ENCODE results near the gene MZT2A. TPM values are rescaled to one million over a fixed set of nuclear protein-coding genes. Genes with fewer than 3 reads are reported as not detected.
"Not testable (repeated sequence)": the region's sequence is repeated elsewhere in the genome, so short reads cannot be mapped to it uniquely, and the experiment has no call there.

The MZT2A gene
- polyA plus RNA-seq, 1 experiment = 30.9 TPM

DNA sequence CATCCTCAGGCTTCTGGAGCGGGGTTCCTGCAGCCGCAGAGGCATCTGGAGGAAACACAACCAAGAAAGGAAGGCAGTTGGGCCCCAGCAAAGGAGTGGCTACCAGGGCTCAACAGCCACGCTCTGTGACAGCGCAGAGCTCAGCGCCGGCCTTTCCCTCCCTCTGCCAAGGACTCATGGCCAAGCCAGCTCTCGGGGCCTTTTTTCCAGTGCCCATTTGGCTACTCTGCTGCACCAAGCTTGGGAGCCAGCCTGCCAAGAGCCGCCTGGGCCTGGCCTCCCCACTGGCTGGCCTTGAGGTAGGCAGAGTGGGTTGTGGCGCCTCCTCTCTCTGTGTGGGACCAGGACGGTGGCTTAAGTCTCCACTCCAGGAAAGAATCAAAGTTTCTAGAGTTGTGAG is 28.3 kb upstream of the MZT2A start:
- H3K9me3 ChIP-seq (ENCODE audit: control insufficient read depth, insufficient read depth, low read length) = no peaks in the 10 kb centered on the region
- H3K27ac ChIP-seq (ENCODE audit: low read depth, low read length) = no peak overlapping the region
- H3K4me3 ChIP-seq (ENCODE audit: low read depth, low read length) = no peak overlapping the region
- ChIA-PET CTCF (interaction anchor here (1.1 kb wide), 1 partner anchor 28 kb away, joined by 4 read pairs; the partner anchor contains the start of gene MZT2A), POLR2A (interaction anchor here (0.6 kb wide), 1 partner anchor 16 kb away, joined by 3 read pairs; no protein-coding TSS in a partner anchor)
- no peaks in the 10 kb centered on the region for H3K27me3 ChIP-seq (ENCODE audit: control insufficient read depth, insufficient read depth, low read length)
- no peak for DNase-seq (ENCODE audit: low read depth, low spot score)
- TF ChIP-seq CTCF (IDR thresholded peaks at IDR 0.05; ENCODE audit: low read depth, low read length) = no peak

- H3K4me3 ChIP-seq (ENCODE audit: low read depth, low read length); H3K27ac ChIP-seq (ENCODE audit: low read depth, low read length); H3K9me3 ChIP-seq (ENCODE audit: control insufficient read depth, insufficient read depth, low read length); H3K27me3 ChIP-seq (ENCODE audit: control insufficient read depth, insufficient read depth, low read length); POLR2A ChIA-PET; DNase-seq (ENCODE audit: low read depth, low spot score): not testable (repeated sequence)
- CTCF ChIA-PET = interaction anchor here (1.1 kb wide), 1 partner anchor 27 kb away, joined by 4 read pairs; the partner anchor contains the start of gene MZT2A
Observed at GRCh38 chr2:131519871-131520470, 27.8 kb upstream of the MZT2A start.

- DNase-seq (ENCODE audit: low read depth, low spot score) = no peak
- TF ChIP-seq CTCF (IDR thresholded peaks at IDR 0.05; ENCODE audit: low read depth, low read length) = no peak
- H3K4me3 ChIP-seq (ENCODE audit: low read depth, low read length) = no peak overlapping the region
- ChIA-PET CTCF (interaction anchor here (0.8 kb wide), 1 partner anchor 27 kb away, joined by 3 read pairs; the partner anchor contains the start of gene MZT2A), POLR2A (no interaction called here)
- H3K27ac ChIP-seq (ENCODE audit: low read depth, low read length) = no peak overlapping the region
- H3K27me3 ChIP-seq (ENCODE audit: control insufficient read depth, insufficient read depth, low read length) = no peaks in the 10 kb centered on the region
- no peaks in the 10 kb centered on the region for H3K9me3 ChIP-seq (ENCODE audit: control insufficient read depth, insufficient read depth, low read length)
Observed at GRCh38 chr2:131519466-131519865, 27.3 kb upstream of the MZT2A start.

DNA sequence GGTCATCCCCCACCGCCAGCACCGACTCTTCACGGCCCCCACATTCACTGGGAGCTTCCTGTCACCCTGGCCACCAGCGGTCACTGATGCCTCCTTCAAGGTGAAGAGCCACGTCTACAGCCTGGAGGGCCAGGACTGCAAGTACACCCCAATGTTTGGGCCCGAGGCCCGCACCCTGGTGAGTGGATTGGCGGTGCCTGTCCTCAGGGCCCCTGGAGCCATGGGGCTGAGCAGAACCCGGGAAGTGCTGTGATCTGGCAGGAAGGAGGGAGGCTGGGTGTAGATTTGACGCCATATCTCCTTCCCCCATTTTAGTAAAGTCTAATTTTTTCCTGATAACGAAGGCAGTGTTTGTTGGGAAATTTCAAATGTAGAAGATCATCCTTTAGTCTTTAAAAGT is 26.3 kb upstream of the MZT2A start:
- H3K27me3 ChIP-seq (ENCODE audit: control insufficient read depth, insufficient read depth, low read length); POLR2A ChIA-PET; CTCF ChIA-PET; H3K27ac ChIP-seq (ENCODE audit: low read depth, low read length); H3K9me3 ChIP-seq (ENCODE audit: control insufficient read depth, insufficient read depth, low read length); H3K4me3 ChIP-seq (ENCODE audit: low read depth, low read length); DNase-seq (ENCODE audit: low read depth, low spot score): not testable (repeated sequence)

GRCh38 chr2:131517856-131518255 is 25.7 kb upstream of the MZT2A start:
- CTCF ChIA-PET; DNase-seq (ENCODE audit: low read depth, low spot score); H3K27ac ChIP-seq (ENCODE audit: low read depth, low read length); POLR2A ChIA-PET; H3K4me3 ChIP-seq (ENCODE audit: low read depth, low read length); H3K27me3 ChIP-seq (ENCODE audit: control insufficient read depth, insufficient read depth, low read length); H3K9me3 ChIP-seq (ENCODE audit: control insufficient read depth, insufficient read depth, low read length): not testable (repeated sequence)

DNA sequence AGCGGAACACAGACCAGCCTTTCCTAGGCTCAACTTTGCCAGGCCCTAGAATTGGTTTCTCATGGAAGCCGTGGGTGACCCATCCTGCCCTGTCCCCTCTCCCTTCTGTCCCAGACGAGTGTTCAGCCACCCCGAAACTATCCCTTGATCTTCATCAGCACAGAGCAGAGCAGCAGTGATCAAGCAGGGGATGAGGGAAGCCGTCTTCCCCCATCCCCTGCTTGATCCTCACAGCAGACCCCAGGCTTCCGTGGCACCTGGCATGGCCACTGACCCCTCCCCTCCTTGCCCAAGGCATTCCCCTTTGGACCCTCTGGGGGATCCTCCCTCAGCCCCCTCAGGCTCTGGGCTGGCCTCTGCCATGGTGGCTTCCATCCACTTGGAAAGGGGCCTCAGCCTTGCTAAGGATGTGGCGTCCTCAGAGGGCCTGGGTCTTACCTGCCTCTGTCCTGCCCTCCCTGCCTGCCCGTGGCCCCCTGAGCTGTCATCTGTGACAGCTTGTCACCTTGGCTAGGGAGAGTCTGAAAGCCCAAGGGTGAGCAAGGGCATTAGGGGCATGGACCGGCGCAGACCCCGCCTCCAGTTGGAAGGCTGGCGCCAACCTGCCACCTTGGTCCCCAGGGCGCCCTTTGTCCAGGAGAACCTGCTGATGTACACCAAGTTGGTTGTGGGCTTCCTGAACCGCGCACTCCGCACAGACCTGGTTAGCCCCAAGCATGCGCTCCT is 25.1 kb upstream of the MZT2A start:
- POLR2A ChIA-PET = no interaction called here
- no peak for DNase-seq (ENCODE audit: low read depth, low spot score)
- no peak overlapping the region for H3K27ac ChIP-seq (ENCODE audit: low read depth, low read length)
- CTCF ChIA-PET = no interaction called here
- H3K9me3 ChIP-seq (ENCODE audit: control insufficient read depth, insufficient read depth, low read length) = no peaks in the 10 kb centered on the region
- TF ChIP-seq CTCF (IDR thresholded peaks at IDR 0.05; ENCODE audit: low read depth, low read length) = no peak
- H3K27me3 ChIP-seq (ENCODE audit: control insufficient read depth, insufficient read depth, low read length) = no peaks in the 10 kb centered on the region
- no peak overlapping the region for H3K4me3 ChIP-seq (ENCODE audit: low read depth, low read length)

All from AG04450 (cell line).